Activated T-helper 1 cell treated with anti-CD3 and anti-CD28 coated beads, Interleukin-2, amount 50 U/mL, for 16 hours (primary cell): ENCODE data around the gene ADM2.

Experiments used
- DNase-seq, 2 donors: peaks; one replicate each; pipeline ENCODE4 v3.0.0-alpha.2; 2020; ENCODE audit warnings: low read depth in 1 of 2, low spot score in 1 of 2

Gene ADM2

GRCh38 chr22:50483977-50484853, 2.9 kb downstream of the ADM2 start:
- no peak for DNase-seq

DNA sequence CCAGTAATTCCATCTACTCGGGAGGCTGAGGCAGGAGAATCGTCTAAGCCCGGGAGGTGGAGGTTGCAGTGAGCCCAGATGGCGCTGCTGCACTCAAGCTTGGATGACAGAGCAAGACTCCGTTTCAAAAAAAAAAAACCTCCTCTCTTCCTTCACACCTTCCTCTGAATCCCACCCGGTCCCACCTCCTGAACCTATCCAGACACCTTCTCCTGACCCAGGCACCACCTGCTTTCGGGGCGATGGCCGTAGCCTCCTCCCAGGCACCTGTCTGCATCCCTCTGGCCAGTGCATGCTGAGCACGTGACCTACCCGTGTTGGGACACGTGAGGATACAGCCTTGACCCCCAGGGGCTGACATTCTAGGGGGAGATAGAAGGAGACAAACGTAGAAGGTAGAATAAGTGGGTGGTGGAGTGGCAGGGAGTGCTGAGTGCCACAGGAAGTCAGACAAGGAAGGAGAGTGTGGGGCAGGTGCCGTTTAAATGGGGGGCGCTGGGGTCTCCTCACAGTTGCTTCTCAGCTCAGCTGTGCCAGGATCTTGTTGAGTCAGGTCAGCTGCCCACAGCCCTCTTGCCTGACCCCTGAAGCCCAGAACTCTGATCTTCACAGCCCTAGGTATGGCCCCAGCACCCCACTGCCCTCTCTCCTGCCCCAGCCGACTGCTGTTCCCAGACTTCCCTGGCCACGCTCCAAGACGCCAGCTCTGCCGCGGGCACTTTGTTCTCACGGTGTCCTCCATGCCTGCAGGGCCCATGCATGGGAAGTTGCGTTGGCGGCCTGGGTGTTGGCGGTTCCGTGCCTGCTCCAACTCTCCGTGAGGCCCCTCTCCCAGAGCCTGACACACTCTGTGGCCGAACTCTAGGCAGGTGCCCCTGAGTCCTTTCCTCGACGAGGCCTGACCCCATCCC, 4.1 kb downstream of the ADM2 start:
- no peak for DNase-seq

DNA sequence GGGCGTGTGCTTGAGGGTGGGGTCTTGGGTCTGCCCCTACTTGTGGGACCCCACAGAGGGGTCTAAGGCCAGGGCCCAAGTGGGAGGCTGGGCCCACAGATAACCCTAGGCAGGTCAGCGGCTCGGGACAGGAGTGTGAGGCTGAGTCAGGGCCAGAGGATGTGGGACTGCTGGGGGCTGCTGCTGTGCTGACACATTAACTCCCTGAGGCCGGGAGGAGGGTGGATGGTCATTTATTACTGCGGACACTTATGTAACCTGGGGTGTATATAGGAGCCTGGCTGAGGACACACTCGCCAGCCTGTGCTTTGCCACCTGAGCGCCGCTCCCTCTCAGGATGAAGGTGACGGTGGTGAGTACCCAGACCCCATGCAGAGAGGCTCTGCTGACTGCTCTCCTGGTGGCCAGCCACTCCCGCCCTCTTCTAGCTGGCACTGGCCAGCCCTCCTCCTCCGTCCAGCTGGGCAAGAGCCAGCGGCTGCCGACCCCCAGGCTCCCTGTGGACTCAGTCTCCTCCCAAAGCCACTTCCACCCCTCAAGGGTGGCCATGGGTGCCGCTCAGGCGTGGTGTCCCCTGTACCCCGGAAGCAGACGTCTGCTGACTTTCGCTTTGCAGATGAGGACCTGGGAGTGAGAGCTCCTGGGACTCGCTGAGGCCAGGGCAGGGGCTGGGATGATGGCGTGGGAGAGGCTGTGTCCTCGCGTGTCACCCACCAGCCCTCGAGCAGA, 5.4 kb downstream of the ADM2 start, which contains the start of gene MIOX:
TSS of gene MIOX (plus strand) at position 299 of the 729 bp plus-strand sequence. CDS start at position 338, 39 bp downstream.
- DNase-seq = no peak

DNA sequence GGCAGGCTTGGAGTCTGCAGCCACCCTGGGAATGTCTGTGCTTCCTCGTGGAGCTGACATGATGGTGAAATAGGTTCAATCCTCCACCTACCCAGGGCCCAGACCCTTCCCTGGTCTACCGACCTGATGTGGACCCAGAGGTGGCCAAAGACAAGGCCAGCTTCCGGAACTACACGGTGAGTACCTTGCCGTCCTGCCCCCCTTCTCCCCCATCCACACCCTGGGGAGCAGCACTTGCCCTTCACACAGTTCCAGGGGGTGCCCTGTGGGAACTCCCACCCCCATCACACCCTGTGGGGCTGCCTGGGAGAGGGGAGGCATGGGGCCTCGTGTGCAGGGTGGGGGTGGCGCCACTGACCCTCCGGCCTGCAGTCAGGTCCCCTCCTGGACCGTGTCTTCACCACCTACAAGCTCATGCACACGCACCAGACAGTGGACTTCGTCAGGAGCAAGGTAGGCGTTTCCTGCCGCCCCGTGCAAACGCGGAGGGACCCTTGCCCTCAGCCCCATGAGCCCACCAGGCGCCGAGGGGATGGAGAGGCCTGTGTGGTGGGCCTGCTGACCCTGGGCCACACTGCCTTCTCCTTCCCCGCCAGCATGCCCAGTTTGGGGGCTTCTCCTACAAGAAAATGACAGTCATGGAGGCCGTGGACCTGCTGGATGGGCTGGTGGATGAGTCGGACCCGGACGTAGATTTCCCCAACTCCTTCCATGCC, 6.1 kb downstream of the ADM2 start:
- no peak for DNase-seq

DNA sequence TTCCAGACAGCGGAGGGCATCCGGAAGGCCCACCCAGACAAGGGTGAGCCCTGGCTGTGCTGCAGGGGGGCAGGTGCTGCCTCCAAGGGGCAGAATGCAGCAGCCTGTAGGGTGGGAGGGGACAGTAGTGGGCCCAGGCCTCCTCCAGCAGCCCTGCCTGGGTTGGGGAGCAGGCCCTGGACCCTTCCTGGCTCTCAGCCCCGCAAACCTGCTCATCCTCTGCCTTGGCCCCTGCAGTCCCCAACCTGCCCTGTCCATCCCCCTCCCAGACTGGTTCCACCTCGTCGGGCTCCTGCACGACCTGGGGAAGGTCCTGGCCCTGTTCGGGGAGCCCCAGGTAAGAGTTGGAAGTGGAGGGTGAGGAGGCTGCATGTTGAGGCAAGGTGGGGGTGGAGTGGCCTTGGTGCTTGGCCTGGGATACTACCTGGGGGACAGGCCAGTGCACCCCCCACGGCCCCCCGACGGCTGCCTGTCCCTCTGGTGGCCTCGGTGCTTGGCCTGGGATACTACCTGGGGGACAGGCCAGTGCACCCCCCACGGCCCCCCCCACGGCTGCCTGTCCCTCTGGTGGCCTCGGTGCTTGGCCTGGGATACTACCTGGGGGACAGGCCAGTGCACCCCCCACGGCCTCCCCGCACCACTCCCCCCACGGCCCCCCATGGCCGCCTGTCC, 6.8 kb downstream of the ADM2 start:
- DNase-seq = no peak

DNA sequence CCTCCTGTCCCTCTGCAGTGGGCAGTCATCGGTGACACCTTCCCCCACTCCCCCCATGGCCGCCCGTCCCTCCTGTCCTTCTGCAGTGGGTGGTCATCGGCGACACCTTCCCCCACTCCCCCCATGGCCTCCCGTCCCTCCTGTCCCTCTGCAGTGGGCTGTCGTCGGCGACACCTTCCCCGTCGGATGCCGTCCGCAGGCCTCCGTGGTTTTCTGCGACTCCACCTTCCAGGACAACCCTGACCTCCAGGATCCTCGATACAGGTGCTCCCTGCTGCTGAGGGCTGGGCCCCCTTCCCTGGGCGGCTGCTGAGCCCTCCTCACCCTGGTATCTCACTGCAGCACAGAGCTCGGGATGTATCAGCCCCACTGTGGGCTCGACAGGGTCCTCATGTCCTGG, 7.5 kb downstream of the ADM2 start:
- DNase-seq = no peak

- DNase-seq = no peak
Observed at GRCh38 chr22:50489363-50490243, 8.3 kb downstream of the ADM2 start.

GRCh38 chr22:50490531-50491308, 9.4 kb downstream of the ADM2 start:
- no peak for DNase-seq

DNA sequence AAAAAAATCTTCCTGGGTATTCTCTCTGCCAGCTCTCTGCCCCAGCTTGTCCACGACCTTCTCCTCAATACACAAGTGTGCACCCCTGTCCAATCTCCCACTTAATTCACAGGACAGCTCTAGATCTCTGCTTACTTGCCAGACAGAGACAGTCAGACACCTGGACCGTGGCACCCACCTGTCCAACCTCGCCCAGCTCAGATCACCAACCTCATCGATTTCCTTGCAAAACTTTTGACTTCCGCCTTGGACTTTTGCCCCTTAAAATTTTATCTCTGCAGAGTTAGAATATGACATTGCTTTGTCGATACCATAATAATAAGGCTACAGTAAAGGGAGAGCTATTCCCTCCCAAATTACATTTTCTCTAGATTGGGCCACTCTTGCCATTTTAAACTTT, 15.8 kb downstream of the ADM2 start:
- DNase-seq = no peak

DNA sequence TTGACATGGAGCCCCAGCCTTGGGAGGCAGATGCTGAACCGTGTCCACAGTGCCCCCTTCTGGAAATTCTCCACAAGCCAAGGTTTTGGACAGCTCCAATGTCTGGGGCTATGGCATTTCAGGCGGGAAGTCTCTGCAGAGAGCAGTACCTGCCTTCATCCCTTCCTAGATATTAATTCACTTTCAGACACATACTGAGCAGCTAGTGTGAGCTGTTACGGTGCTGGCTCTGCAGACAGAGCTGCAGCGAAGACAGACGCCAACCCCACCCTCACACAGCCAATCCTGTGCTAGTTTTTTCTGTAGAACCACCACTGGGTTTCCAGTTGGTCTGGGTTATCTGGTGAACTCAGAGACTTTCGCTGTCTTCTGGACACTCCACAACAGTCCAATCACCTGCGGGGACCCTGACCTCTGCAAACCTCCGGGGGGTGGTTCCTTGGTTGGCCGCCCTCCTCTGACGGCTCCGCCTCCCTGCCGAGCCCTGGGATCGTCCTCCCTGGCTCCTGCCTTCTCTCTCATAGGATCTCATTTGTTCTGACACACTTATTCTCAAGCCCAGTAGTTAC, 17.1 kb downstream of the ADM2 start:
- peak; percentile 40 to 45 for DNase-seq

DNA sequence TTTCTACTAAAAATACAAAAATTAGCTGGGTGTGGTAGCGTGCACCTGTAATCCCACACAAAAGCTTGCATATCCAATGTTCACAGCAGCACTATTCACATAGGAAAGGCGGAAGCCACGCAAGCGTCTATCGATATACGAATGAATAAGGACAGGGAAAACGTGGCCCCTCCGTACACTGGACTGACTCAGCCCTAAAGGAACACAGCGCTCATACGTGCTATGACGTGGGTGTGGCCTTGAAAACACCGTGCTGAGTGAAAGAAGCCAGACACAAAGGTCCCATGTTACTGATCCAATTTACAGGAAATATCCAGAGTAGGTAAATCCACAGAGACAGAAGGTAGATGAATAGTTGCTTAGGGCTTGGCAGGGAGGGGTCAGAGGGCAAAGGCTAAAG, 19.1 kb downstream of the ADM2 start:
- DNase-seq = no peak

GRCh38 chr22:50502096-50502495, 20.8 kb downstream of the ADM2 start:
- no peak for DNase-seq

GRCh38 chr22:50502628-50503474, 21.5 kb downstream of the ADM2 start:
- DNase-seq = no peak

GRCh38 chr22:50503475-50504145, 22.3 kb downstream of the ADM2 start:
- no peak for DNase-seq

DNA sequence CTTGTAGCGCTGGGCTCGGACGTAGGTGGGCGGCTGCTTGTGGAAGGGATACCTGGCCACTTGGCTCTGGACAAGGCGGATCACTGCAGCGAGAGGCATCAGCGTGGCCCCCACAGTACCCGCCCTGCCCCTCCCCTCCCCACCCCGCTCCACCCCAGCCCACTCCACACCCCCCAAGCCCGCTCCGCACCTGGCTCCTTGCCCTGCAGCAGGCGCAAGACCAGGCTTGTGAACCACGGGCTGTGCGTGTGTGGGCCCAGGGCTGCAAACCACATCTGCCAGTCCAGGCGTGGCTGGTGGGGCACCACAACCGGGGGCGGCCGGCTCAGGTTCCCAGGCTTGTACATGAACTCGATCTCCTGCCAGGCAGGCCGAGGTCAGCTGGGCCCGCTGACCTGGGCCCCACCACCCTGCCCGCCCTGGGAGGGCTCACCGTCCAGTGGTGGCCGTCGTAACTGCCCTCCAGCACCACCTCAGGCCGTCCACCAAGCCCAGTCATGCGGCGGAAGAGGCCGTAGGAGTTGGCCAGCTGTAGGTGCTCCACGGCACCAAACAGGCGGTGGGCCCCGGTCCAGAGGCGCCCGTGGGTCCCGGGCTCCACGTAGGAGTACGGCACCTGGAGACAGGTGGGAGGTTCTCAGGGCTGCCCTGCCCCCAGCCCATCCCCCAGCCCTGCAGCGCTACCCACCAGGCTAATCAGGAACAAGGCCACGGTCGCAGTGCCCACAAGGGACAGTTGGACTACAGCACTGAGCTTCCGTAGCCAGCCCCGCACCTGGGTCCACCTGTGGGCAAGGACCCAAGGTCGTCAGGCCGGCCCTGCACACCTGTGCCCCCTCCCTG, 23.2 kb downstream of the ADM2 start:
- DNase-seq = no peak
